Liver (tissue), 9 donors: ENCODE data around the gene EZH1. TPM values are rescaled to one million over a fixed set of nuclear protein-coding genes. Genes with fewer than 3 reads are reported as not detected.

Source experiments
- DNase-seq: peaks from one replicate; pipeline ENCODE4 v3.0.0-alpha.2; 2017; ENCODE audit warnings: low spot score
- H3K27ac ChIP-seq, 2 donors: one replicate each; pipeline ENCODE4 v1.7.0; 2013; ENCODE audit warnings: inconsistent platforms in 2 of 2, low read length in 2 of 2, control low read depth in 1 of 2, low read depth in 1 of 2, mild to moderate bottlenecking in 1 of 2
- H3K27me3 ChIP-seq, 4 donors: one replicate each; pipeline versions ENCODE4 v1.6.1 to v1.7.0; 2013; ENCODE audit warnings: low read length in 3 of 4, inconsistent platforms in 1 of 4, mild to moderate bottlenecking in 1 of 4, moderate library complexity in 1 of 4; ENCODE audit not compliant: control insufficient read depth in 4 of 4, insufficient read depth in 4 of 4
- H3K36me3 ChIP-seq, 4 donors: one replicate each; pipeline versions ENCODE4 v1.6.1 to v1.7.0; 2013; ENCODE audit warnings: low read length in 3 of 4, mild to moderate bottlenecking in 3 of 4, low read depth in 1 of 4, moderate library complexity in 1 of 4; ENCODE audit not compliant: control insufficient read depth in 4 of 4, insufficient read depth in 3 of 4
- H3K4me1 ChIP-seq, 4 donors: one replicate each; pipeline versions ENCODE4 v1.6.1 to v1.7.0; 2013; ENCODE audit warnings: low read length in 3 of 4, mild to moderate bottlenecking in 3 of 4, moderate library complexity in 1 of 4; ENCODE audit not compliant: control insufficient read depth in 4 of 4, insufficient read depth in 4 of 4
- H3K4me3 ChIP-seq, 3 donors: one replicate each; pipeline versions ENCODE4 v1.6.1 to v1.7.0; 2013; ENCODE audit warnings: low read length in 3 of 3, control low read depth in 1 of 3, low read depth in 1 of 3, mild to moderate bottlenecking in 1 of 3
- H3K9ac ChIP-seq, 2 donors: one replicate each; pipeline ENCODE4 v1.7.0; 2013; ENCODE audit warnings: low read length in 2 of 2, mild to moderate bottlenecking in 2 of 2, moderate library complexity in 2 of 2, control low read depth in 1 of 2, low read depth in 1 of 2
- H3K9me3 ChIP-seq, 4 donors: one replicate each; pipeline versions ENCODE4 v1.6.1 to v1.7.0; 2013; ENCODE audit warnings: low read length in 3 of 4; ENCODE audit not compliant: control insufficient read depth in 4 of 4
- EGR1 ChIP-seq, 2 donors: IDR thresholded peaks; 2 replicates each; pipeline ENCODE4 v1.6.1; 2016 to 2018; ENCODE audit warnings: antibody characterized with exemption in 2 of 2, low read depth in 2 of 2
- FOXA1 ChIP-seq: IDR thresholded peaks from 2 replicates; pipeline ENCODE4 v1.6.1; 2016; ENCODE audit warnings: antibody characterized with exemption
- FOXA2 ChIP-seq: IDR thresholded peaks from 2 replicates; pipeline ENCODE4 v1.6.1; 2016; ENCODE audit warnings: antibody characterized with exemption
- GABPA ChIP-seq, 2 donors: IDR thresholded peaks in 1 of 2; conservative IDR thresholded peaks in 1 of 2; 2 replicates each; pipeline ENCODE4 v1.6.1; 2016; ENCODE audit warnings: antibody characterized with exemption in 2 of 2, mild to moderate bottlenecking in 1 of 2, moderate library complexity in 1 of 2
- HNF4A ChIP-seq, 2 donors: conservative IDR thresholded peaks; 2 replicates each; pipeline ENCODE4 v1.6.1; 2016; ENCODE audit warnings: antibody characterized with exemption in 2 of 2, mild to moderate bottlenecking in 2 of 2
- HNF4G ChIP-seq: IDR thresholded peaks from 2 replicates; pipeline ENCODE4 v1.6.1; 2016; ENCODE audit warnings: antibody characterized with exemption
- JUND ChIP-seq, 2 donors: IDR thresholded peaks; 2 replicates each; pipeline ENCODE4 v1.6.1; 2016; ENCODE audit warnings: antibody characterized with exemption in 2 of 2
- NR2F2 ChIP-seq: IDR thresholded peaks from 2 replicates; pipeline ENCODE4 v1.6.1; 2016; ENCODE audit warnings: antibody characterized with exemption
- RAD21 ChIP-seq, 2 donors: IDR thresholded peaks; 2 replicates each; pipeline ENCODE4 v1.6.1; 2016; ENCODE audit warnings: antibody characterized with exemption in 2 of 2, mild to moderate bottlenecking in 2 of 2
- RXRA ChIP-seq, 2 donors: IDR thresholded peaks; 2 replicates each; pipeline ENCODE4 v1.6.1; 2017 to 2018; ENCODE audit warnings: antibody characterized with exemption in 2 of 2, mild to moderate bottlenecking in 1 of 2
- SP1 ChIP-seq: IDR thresholded peaks from 2 replicates; pipeline ENCODE4 v1.6.1; 2018; ENCODE audit warnings: antibody characterized with exemption, mild to moderate bottlenecking
- TAF1 ChIP-seq: conservative IDR thresholded peaks from 2 replicates; pipeline ENCODE4 v1.6.1; 2016; ENCODE audit warnings: antibody characterized with exemption, mild to moderate bottlenecking
- YY1 ChIP-seq: IDR thresholded peaks from 2 replicates; pipeline ENCODE4 v1.6.1; 2016; ENCODE audit warnings: antibody characterized with exemption, mild to moderate bottlenecking
- WGBS: extraction: QIAGEN DNeasy Blood & Tissue Kit; methylation state at CpG from one replicate; pipeline ENCODE4 v1.1.7; 2013; 5-methylcytosine and 5-hydroxymethylcytosine counted together
- polyA plus RNA-seq, 2 donors: library from polyadenylated mRNA; stranded (reverse) in 1 of 2; unstranded in 1 of 2; fragments of 200-250 nt in 1 of 2; fragments of >200 nt in 1 of 2; fragmentation: Nextera tagmentation in 1 of 2; extraction: Ambion mirVana in 1 of 2; gene quantifications; one replicate each; pipeline versions ENCODE4 v1.2.1 to v1.2.3, GENCODE V29; 2013 to 2015
- total RNA-seq, 2 donors: library from RNA; depleted of rRNA; stranded (reverse); fragments of >200 nt; gene quantifications; one replicate each; pipeline ENCODE4 v1.2.3, GENCODE V29; 2014
- TF ChIP-seq, protein P1 (sequence below): IDR thresholded peaks from 2 replicates; pipeline ENCODE4 v1.6.1; 2016; ENCODE audit warnings: antibody characterized with exemption, mild to moderate bottlenecking
- TF ChIP-seq, protein P2 (sequence below): IDR thresholded peaks from 2 replicates; pipeline ENCODE4 v1.6.1; 2016; ENCODE audit warnings: antibody characterized with exemption
- TF ChIP-seq, protein P3 (sequence below): IDR thresholded peaks from 2 replicates; pipeline ENCODE4 v1.6.1; 2016; ENCODE audit warnings: antibody characterized with exemption
- TF ChIP-seq, protein P4 (sequence below): IDR thresholded peaks from 2 replicates; pipeline ENCODE4 v1.6.1; 2016; ENCODE audit warnings: antibody characterized with exemption
- TF ChIP-seq, protein P5 (sequence below): fragments of 150-350 bp; IDR thresholded peaks from 2 replicates; pipeline ENCODE4 v1.5.1; 2017; ENCODE audit warnings: improper control_type of control experiment, low read depth, low read length; ENCODE audit not compliant: missing input control
- donor health status: healthy.
- donor health status: healthy.
- donor health status: healthy.
- donor health status: healthy.
- donor health status: healthy.

EZH1 gene
- total and polyA plus RNA-seq, 4 donors, result 4.3 to 18.3 (median 10.9) TPM

DNA sequence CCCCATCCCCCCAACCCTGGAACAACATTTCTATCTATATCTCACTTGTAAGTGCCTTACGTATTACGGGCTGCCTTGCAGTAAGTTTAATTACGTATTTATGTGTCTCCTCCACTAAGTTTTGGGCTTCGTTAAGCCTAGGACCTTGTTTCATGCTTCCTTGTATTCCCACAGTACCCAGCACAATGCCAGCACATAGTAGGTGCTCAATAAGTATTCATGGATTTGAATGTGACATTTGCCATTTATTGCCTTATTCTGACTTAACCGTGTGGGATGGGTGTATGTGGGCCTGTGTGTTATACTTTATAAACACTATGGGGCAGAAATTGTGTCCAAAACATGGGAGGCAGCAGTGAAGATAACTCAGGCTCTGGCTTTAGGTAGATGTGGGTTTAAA, 47.7 kb upstream of the EZH1 start:
- TF ChIP-seq YY1, result no peak
- no peak for TF ChIP-seq JUND (IDR thresholded peaks at IDR 0.05)
- no peak for TF ChIP-seq TAF1
- TF ChIP-seq RAD21 (IDR thresholded peaks at IDR 0.05), result no peak
- TF ChIP-seq GABPA (IDR thresholded peaks at IDR 0.05 in 1 of 2, conservative IDR thresholded peaks at IDR 0.05 in 1 of 2), result no peak
- no peak for TF ChIP-seq NR2F2
- no peak for TF ChIP-seq EGR1 (IDR thresholded peaks at IDR 0.05; ENCODE audit: low read depth in 2 of 2)
- TF ChIP-seq, protein P1, sequence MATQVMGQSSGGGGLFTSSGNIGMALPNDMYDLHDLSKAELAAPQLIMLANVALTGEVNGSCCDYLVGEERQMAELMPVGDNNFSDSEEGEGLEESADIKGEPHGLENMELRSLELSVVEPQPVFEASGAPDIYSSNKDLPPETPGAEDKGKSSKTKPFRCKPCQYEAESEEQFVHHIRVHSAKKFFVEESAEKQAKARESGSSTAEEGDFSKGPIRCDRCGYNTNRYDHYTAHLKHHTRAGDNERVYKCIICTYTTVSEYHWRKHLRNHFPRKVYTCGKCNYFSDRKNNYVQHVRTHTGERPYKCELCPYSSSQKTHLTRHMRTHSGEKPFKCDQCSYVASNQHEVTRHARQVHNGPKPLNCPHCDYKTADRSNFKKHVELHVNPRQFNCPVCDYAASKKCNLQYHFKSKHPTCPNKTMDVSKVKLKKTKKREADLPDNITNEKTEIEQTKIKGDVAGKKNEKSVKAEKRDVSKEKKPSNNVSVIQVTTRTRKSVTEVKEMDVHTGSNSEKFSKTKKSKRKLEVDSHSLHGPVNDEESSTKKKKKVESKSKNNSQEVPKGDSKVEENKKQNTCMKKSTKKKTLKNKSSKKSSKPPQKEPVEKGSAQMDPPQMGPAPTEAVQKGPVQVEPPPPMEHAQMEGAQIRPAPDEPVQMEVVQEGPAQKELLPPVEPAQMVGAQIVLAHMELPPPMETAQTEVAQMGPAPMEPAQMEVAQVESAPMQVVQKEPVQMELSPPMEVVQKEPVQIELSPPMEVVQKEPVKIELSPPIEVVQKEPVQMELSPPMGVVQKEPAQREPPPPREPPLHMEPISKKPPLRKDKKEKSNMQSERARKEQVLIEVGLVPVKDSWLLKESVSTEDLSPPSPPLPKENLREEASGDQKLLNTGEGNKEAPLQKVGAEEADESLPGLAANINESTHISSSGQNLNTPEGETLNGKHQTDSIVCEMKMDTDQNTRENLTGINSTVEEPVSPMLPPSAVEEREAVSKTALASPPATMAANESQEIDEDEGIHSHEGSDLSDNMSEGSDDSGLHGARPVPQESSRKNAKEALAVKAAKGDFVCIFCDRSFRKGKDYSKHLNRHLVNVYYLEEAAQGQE, result no peak
- TF ChIP-seq HNF4G, result no peak
- TF ChIP-seq, protein P2, sequence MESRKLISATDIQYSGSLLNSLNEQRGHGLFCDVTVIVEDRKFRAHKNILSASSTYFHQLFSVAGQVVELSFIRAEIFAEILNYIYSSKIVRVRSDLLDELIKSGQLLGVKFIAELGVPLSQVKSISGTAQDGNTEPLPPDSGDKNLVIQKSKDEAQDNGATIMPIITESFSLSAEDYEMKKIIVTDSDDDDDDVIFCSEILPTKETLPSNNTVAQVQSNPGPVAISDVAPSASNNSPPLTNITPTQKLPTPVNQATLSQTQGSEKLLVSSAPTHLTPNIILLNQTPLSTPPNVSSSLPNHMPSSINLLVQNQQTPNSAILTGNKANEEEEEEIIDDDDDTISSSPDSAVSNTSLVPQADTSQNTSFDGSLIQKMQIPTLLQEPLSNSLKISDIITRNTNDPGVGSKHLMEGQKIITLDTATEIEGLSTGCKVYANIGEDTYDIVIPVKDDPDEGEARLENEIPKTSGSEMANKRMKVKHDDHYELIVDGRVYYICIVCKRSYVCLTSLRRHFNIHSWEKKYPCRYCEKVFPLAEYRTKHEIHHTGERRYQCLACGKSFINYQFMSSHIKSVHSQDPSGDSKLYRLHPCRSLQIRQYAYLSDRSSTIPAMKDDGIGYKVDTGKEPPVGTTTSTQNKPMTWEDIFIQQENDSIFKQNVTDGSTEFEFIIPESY, result no peak
- TF ChIP-seq HNF4A (conservative IDR thresholded peaks at IDR 0.05), result no peak
- TF ChIP-seq RXRA (IDR thresholded peaks at IDR 0.05), result no peak
- TF ChIP-seq, protein P3, sequence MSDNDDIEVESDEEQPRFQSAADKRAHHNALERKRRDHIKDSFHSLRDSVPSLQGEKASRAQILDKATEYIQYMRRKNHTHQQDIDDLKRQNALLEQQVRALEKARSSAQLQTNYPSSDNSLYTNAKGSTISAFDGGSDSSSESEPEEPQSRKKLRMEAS, result no peak
- TF ChIP-seq, protein P4, sequence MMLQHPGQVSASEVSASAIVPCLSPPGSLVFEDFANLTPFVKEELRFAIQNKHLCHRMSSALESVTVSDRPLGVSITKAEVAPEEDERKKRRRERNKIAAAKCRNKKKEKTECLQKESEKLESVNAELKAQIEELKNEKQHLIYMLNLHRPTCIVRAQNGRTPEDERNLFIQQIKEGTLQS, result no peak
- TF ChIP-seq FOXA2, result no peak
- TF ChIP-seq SP1, result no peak
- TF ChIP-seq FOXA1, result no peak
- TF ChIP-seq, protein P5, sequence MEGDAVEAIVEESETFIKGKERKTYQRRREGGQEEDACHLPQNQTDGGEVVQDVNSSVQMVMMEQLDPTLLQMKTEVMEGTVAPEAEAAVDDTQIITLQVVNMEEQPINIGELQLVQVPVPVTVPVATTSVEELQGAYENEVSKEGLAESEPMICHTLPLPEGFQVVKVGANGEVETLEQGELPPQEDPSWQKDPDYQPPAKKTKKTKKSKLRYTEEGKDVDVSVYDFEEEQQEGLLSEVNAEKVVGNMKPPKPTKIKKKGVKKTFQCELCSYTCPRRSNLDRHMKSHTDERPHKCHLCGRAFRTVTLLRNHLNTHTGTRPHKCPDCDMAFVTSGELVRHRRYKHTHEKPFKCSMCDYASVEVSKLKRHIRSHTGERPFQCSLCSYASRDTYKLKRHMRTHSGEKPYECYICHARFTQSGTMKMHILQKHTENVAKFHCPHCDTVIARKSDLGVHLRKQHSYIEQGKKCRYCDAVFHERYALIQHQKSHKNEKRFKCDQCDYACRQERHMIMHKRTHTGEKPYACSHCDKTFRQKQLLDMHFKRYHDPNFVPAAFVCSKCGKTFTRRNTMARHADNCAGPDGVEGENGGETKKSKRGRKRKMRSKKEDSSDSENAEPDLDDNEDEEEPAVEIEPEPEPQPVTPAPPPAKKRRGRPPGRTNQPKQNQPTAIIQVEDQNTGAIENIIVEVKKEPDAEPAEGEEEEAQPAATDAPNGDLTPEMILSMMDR, result no peak
- Histone ChIP-seq H3K36me3 (peaks cover 0 to 2% (median under 1%) of the 10 kb centered on the region in 4 donors), H3K27me3 (no peaks in the 10 kb centered on the region), H3K4me3 (no peak overlapping the region), H3K9ac (no peak overlapping the region), H3K27ac (no peak overlapping the region), H3K4me1 (peaks cover 5 to 18% (median 10%) of the 10 kb centered on the region in 4 donors), H3K9me3 (no peaks in the 10 kb centered on the region)
- no peak for DNase-seq
- 76% methylated on average over 5 of the region's 5 CpGs for WGBS
